MM.1S (cell line): ENCODE measurements around the gene INO80D.
"Not testable (repeated sequence)": the region's sequence is repeated elsewhere in the genome, so short reads cannot be mapped to it uniquely, and the experiment has no call there.

Experiments used
- EZH2 ChIP-seq: fragments of 300-600 bp; sonication (generic); optimal IDR thresholded peaks from 2 replicates; pipeline ENCODE3; 2017; ENCODE audit warnings: low read depth, mild to moderate bottlenecking, antibody characterized with exemption, low read length, mixed read lengths
- EZH2phosphoT487 ChIP-seq: fragments of 300-600 bp; sonication (generic); IDR thresholded peaks from 2 replicates; pipeline ENCODE4 v1.6.1; 2018; ENCODE audit warnings: antibody characterized with exemption, low read length
- TF ChIP-seq, protein P1 (sequence below): fragments of 300-600 bp; sonication (generic); IDR thresholded peaks from 2 replicates; pipeline ENCODE4 v1.5.1; 2016; ENCODE audit warnings: antibody characterized with exemption, low read length, mixed read lengths

DNA sequence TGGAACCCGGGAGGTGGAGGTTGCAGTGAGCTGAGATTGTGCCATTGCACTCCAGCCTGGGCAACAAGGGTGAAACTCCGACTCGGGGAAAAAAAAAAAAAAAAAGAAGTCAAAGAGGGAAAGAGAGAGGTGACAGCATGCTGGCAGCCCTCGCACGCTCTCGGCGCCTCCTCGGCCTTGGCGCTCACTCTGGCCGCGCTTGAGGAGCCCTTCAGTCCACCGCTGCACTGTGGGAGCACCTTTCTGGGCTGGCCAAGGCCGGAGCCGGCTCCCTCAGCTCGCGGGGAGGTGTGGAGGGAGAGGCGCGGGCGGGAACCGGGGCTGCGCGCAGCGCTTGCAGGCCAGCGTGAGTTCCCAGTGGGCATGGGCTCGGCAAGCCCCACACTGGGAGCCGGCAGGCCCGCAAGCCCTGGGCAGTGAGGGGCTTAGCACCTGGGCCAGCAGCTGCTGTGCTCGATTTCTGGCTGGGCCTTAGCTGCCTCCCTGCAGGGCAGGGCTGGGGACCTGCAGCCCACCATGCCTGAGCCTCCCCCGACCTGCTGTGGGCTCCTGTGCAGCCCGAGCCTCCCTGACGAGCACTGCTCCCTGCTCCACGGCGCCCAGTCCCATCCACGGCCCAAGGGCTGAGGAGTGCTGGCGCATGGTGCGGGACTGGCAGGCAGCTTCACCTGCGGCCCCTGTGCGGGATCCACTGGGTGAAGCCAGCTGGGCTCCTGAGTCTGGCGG is 108.9 kb downstream of the INO80D start:
- TF ChIP-seq, protein P1, sequence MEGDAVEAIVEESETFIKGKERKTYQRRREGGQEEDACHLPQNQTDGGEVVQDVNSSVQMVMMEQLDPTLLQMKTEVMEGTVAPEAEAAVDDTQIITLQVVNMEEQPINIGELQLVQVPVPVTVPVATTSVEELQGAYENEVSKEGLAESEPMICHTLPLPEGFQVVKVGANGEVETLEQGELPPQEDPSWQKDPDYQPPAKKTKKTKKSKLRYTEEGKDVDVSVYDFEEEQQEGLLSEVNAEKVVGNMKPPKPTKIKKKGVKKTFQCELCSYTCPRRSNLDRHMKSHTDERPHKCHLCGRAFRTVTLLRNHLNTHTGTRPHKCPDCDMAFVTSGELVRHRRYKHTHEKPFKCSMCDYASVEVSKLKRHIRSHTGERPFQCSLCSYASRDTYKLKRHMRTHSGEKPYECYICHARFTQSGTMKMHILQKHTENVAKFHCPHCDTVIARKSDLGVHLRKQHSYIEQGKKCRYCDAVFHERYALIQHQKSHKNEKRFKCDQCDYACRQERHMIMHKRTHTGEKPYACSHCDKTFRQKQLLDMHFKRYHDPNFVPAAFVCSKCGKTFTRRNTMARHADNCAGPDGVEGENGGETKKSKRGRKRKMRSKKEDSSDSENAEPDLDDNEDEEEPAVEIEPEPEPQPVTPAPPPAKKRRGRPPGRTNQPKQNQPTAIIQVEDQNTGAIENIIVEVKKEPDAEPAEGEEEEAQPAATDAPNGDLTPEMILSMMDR, result not testable (repeated sequence)
- TF ChIP-seq EZH2phosphoT487, EZH2: not testable (repeated sequence)
